ENCODE measurements around the gene TTC6. TPM values are rescaled to one million over a fixed set of nuclear protein-coding genes. Genes with fewer than 3 reads are reported as not detected.

TTC6 gene
- total RNA-seq, 1 donor from 2014 or later = not detected

GRCh38 chr14:37638599-37638998, 43.2 kb downstream of the TTC6 start:
- DNase-seq (ENCODE audit: extremely low spot score, unreplicated experiment) = no peak
- no peaks in the 10 kb centered on the region for H3K4me1 Mint-ChIP-seq (ENCODE audit: unreplicated experiment)
- no peak overlapping the region for H3K4me3 Mint-ChIP-seq (ENCODE audit: unreplicated experiment)
- H3K9me3 Mint-ChIP-seq (ENCODE audit: unreplicated experiment) = no peaks in the 10 kb centered on the region
- no peaks in the 10 kb centered on the region for H3K36me3 Mint-ChIP-seq (ENCODE audit: unreplicated experiment)
- no peak for TF ChIP-seq CTCF (IDR thresholded peaks at IDR 0.05)
- peaks cover 11% of the 10 kb centered on the region for H3K27me3 Mint-ChIP-seq (ENCODE audit: unreplicated experiment)
- H3K27ac Mint-ChIP-seq (ENCODE audit: unreplicated experiment) = no peak overlapping the region

GRCh38 chr14:37641117-37641516, 45.7 kb downstream of the TTC6 start:
- no peaks in the 10 kb centered on the region for H3K4me1 Mint-ChIP-seq (ENCODE audit: unreplicated experiment)

GRCh38 chr14:37642125-37642524, 46.7 kb downstream of the TTC6 start:
- H3K36me3 Mint-ChIP-seq (ENCODE audit: unreplicated experiment) = no peaks in the 10 kb centered on the region
- H3K4me3 Mint-ChIP-seq (ENCODE audit: unreplicated experiment) = no peak overlapping the region
- DNase-seq (ENCODE audit: extremely low spot score, unreplicated experiment) = no peak
- no peak overlapping the region for H3K27ac Mint-ChIP-seq (ENCODE audit: unreplicated experiment)
- H3K9me3 Mint-ChIP-seq (ENCODE audit: unreplicated experiment) = no peaks in the 10 kb centered on the region
- no peaks in the 10 kb centered on the region for H3K4me1 Mint-ChIP-seq (ENCODE audit: unreplicated experiment)
- TF ChIP-seq CTCF (IDR thresholded peaks at IDR 0.05) = no peak
- H3K27me3 Mint-ChIP-seq (ENCODE audit: unreplicated experiment) = peaks cover 2% of the 10 kb centered on the region

More at GRCh38 chr14:37641117-37641516, 45.7 kb downstream of the TTC6 start:
- DNase-seq (ENCODE audit: extremely low spot score, unreplicated experiment) = no peak
- no peak for TF ChIP-seq CTCF (IDR thresholded peaks at IDR 0.05)
- Mint-ChIP-seq H3K36me3 (ENCODE audit: unreplicated experiment) (no peaks in the 10 kb centered on the region), H3K27ac (ENCODE audit: unreplicated experiment) (no peak overlapping the region), H3K27me3 (ENCODE audit: unreplicated experiment) (peaks cover 8% of the 10 kb centered on the region), H3K4me3 (ENCODE audit: unreplicated experiment) (no peak overlapping the region), H3K9me3 (ENCODE audit: unreplicated experiment) (no peaks in the 10 kb centered on the region)

DNA sequence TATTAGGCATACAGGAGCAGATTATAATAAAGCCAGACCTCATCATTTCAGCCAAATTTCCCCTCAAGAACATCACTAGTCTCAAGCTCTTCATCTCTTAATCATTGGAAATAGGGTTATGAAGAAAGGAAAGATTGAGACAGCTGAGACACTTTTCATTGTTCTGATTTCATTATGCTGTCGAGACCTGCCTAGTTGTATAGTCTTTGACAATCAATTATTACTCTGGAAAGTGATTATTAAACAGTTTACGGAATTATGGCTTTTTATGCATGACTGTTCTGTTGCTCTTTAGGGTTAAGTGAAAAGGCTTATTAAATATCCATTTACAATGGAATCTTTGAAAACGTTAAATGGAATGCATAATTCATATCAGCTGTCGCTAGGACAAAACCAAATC, 48.3 kb downstream of the TTC6 start:
- no peak overlapping the region for H3K4me3 Mint-ChIP-seq (ENCODE audit: unreplicated experiment)
- DNase-seq (ENCODE audit: extremely low spot score, unreplicated experiment) = no peak
- no peaks in the 10 kb centered on the region for H3K36me3 Mint-ChIP-seq (ENCODE audit: unreplicated experiment)
- no peaks in the 10 kb centered on the region for H3K4me1 Mint-ChIP-seq (ENCODE audit: unreplicated experiment)
- no peak overlapping the region for H3K27ac Mint-ChIP-seq (ENCODE audit: unreplicated experiment)
- no peak for TF ChIP-seq CTCF (IDR thresholded peaks at IDR 0.05)
- no peaks in the 10 kb centered on the region for H3K9me3 Mint-ChIP-seq (ENCODE audit: unreplicated experiment)
- H3K27me3 Mint-ChIP-seq (ENCODE audit: unreplicated experiment) = peaks cover 2% of the 10 kb centered on the region

Other genes with a start within 250 kb of the TTC6 start
- gene FOXA1, start 380 bp upstream of the TTC6 start, total RNA-seq = not detected in 2 replicates